Measurements from ENCODE around the gene DRC3.

DRC3 gene

GRCh38 chr17:18056214-18056613 is 83.6 kb downstream of the DRC3 start:
- no peak for DNase-seq (ENCODE audit: low spot score)

GRCh38 chr17:18059283-18059682 is 86.6 kb downstream of the DRC3 start:
- DNase-seq (ENCODE audit: low spot score), result no peak

- DNase-seq (ENCODE audit: low spot score), result no peak
These were observed 91.4 kb downstream of the DRC3 start for GRCh38 chr17:18064053-18064452.

GRCh38 chr17:18065546-18065945 is 92.9 kb downstream of the DRC3 start:
- DNase-seq (ENCODE audit: low spot score), result no peak

All from CD4-positive, alpha-beta T cell treated with Interleukin-15 for 4 hours (primary cell).